ENCODE results near the gene CAMK2G.

DNA sequence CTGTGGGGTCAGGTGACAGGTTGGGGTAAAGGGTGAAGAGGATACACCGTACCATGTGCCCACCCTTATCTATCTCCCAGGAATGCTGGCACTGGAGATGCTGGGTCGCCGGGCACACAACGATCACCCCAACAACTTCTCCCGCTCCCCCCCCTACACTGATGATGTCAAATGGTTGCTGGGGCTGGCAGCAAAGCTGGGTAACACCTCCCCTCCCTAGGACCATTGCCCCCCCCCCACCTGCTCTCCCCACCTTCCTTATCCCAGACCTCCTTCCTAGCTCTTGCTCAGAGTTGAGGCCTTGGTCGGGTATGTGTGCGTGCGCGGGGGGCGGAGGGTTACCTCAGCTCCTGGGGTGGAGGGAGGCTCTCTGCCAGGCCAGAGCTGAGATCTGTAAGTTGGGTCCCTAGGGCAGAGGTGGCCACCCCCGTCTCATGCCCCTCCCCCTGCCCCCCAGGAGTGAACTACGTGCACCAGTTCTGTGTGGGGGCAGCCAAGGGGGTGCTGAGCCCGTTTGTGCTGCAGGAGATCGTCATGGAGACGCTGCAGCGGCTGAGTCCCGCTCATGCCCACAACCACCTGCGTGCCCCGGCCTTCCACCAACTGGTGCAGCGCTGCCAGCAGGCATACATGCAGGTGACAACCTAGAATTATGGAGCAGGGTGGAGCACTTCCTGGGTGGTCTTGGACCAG lies 73.6 kb downstream of the CAMK2G start:
- TF ChIP-seq, protein P1, sequence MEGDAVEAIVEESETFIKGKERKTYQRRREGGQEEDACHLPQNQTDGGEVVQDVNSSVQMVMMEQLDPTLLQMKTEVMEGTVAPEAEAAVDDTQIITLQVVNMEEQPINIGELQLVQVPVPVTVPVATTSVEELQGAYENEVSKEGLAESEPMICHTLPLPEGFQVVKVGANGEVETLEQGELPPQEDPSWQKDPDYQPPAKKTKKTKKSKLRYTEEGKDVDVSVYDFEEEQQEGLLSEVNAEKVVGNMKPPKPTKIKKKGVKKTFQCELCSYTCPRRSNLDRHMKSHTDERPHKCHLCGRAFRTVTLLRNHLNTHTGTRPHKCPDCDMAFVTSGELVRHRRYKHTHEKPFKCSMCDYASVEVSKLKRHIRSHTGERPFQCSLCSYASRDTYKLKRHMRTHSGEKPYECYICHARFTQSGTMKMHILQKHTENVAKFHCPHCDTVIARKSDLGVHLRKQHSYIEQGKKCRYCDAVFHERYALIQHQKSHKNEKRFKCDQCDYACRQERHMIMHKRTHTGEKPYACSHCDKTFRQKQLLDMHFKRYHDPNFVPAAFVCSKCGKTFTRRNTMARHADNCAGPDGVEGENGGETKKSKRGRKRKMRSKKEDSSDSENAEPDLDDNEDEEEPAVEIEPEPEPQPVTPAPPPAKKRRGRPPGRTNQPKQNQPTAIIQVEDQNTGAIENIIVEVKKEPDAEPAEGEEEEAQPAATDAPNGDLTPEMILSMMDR (IDR thresholded peaks at IDR 0.05) = no peak
- no peak for TF ChIP-seq POLR2A (IDR thresholded peaks at IDR 0.05)
- TF ChIP-seq POLR2AphosphoS5 (IDR thresholded peaks at IDR 0.05; ENCODE audit: insufficient read depth in 1 of 2, low read depth in 1 of 2) = no peak

Data from vagina (tissue), 2 donors.